HG02885 (cell line): ENCODE measurements around the gene RGMA.
A peak's percentile ranks its signal among the peaks of the same experiment; 100 is the strongest.

Source experiments
- ATAC-seq: cut with Tn5 transposase; IDR thresholded peaks from one replicate; pipeline ENCODE4 v1.9.1; 2021; ENCODE audit warnings: mild to moderate bottlenecking; ENCODE audit not compliant: unreplicated experiment, poor library complexity

The RGMA gene

DNA sequence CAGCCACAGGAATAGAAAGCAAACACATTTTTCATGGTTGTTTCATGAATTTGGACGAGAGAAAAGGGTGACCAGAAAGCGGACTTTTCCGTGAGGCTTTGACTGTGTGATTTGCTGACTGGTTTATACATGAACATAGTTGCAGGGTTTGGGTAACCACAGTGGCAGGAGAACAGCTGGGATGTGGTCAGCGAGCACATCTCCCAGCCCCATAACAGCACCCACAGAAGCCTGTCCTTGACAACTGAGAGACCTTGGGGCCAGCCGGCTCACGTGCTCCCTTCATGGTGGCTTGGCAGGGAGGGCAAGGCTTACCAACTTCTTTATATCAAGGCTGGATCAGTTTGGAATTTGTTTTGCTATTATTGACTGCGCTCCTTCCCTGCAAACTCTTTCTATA lies 13.2 kb upstream of the RGMA start:
- ATAC-seq = no peak

DNA sequence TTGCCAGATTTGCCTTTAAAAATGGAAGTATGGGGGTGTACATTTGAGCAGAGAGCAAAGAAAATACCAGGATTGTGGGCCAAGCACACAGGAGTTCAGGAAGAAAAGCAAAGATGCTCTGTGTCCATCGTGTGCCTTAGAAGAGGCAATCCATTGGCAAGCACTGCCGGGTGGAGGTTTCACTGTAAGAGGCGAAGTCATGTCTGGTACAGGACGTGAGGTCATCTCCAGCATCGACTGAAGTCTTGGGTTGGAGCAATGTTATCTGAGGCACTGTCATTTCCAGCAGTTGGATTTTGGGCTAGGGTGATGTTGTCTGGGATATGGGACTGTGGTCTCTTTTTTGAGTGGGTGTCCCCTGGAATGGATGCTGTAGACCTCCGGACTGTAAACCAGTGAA lies 4.8 kb upstream of the RGMA start:
- ATAC-seq = no peak

DNA sequence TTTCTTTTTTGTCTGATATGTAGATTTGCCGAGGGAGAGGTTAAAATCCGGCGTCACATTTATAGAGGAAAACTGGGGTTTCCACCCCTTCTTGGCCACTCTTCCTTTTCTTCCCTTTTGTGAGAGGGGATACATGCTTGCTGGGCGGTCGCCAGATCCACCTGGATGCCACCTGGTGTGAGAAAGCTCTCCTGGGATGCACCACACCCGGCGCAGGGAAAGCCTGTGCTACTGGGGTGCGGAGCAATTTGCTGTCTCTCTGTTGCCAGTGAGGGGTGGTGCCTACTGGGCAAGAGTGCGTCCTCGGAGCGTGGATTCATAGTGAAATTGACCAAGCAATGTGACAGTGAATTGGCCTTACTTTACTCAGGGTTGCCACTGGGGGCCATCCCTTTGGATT lies 2.5 kb upstream of the RGMA start:
- no peak for ATAC-seq

DNA sequence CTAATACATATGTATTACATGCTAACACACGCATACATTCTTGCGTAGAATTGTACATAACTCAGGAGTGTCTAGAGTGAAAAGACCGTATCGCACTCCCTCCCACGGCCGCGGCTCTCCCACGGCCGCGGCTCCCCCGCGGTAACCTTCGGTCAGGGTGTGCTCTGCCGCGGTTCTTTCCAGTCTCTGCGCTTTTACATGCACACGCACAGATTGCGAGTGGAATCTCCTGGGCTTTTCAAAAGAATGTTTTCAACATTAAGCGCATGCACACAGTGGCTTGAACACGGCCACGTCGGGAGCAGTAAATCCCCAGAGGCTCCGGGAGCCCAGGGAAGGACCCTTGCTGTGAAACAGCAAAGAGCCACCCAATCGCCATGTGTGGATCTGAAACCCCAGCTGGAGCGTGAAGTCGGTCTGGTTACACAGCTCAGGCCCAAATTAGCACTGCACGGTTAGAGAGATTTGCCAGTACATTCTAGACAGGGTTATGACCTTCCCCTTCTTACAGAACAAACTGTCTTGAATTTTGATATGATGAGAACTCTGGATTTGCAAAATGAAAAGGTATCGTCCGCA lies 805 bp upstream of the RGMA start:
- ATAC-seq = no peak

DNA sequence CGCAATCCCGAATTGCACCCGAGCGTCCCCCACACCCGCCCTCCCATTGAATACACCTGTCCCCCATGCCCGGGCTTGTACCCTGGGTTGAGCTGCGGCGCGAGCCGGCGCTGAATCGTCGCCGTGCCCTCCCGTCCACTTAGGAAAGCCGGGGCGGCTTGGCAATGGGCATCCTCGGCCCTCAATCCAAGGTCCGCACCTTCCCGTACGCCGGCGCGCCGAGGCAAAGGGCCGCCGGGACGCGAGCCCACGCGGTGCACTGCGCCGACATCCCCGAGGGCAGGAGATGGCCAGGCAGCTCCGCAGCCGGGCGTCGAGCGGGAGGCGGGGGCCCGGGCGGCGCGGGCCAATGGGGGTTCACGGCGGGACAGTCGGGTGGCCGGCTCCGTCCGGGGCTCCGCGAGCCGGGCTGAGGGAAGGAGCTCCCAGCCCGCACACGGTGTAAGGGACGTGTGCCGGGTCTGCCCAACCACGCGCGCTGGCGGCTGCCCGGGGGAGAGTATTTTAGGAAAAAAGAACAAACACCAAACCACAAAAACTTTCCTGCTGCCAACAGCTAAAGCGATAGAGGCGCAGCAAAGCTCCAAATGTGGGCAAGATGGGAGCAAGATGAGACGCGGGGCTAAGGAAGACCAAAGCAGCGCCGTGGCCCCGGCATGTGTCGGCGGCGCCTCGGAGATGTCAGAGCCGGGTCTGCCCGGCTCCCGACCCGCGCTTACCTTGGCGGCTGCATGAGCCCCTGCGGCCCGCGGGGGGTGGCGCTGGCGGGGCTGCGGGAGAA lies 621 bp downstream of the RGMA start:
- ATAC-seq = peak; percentile 38

DNA sequence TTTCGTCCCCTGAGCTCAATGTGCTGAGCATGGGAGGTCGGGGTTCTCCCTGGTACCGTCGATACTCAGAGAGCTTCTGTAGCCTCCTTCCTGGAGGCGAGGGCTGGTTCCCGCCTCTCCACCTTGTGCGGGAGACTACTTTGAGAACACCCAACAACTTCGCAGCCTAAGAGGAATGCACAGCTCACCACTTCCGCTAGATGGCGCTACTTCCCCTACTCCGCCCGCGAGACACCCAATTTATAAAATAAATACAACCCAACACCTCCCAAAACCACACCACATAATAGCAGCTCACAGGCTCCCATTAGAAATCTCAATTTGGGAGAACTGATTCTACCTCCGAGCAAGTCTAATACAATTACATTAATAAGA lies 1.2 kb downstream of the RGMA start:
- peak; percentile 59 for ATAC-seq

DNA sequence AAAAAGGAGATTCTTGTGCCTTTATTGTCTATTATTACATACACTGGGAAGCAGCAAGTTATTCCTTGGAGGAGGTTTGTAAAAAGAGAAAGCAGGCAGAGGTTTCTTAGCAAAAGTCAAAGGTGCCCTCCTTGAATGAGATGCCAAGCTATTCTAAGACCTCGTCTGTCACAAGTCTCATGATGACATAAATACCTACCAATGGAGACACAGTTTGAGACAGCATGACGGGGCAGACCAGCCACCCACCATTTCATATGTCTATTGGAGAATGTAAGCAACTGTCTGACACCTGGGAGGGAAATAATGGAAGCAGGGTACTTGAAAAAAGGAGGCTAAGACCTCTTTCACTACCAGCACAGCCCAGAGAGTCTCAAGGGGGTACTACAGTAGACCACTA lies 2.2 kb downstream of the RGMA start:
- ATAC-seq = no peak

DNA sequence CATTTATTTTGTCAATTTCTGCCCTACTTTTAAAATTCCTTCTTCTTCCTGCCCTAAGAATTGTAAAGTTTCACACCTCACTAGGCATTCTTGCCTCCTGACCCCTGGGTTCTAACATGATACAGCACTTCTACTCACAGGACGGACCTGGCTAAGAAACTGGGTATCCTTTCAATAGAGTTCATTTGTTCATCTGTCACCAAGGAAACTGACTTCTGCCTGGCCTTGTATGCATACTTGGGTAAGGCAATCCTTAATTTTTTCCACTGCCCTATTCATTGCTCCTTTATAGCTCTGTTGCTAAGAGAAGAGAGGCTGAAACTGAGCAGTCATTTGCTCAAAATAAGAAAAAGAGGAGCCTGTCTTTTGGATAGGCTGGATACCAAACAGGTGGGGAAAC lies 3.3 kb downstream of the RGMA start:
- no peak for ATAC-seq

DNA sequence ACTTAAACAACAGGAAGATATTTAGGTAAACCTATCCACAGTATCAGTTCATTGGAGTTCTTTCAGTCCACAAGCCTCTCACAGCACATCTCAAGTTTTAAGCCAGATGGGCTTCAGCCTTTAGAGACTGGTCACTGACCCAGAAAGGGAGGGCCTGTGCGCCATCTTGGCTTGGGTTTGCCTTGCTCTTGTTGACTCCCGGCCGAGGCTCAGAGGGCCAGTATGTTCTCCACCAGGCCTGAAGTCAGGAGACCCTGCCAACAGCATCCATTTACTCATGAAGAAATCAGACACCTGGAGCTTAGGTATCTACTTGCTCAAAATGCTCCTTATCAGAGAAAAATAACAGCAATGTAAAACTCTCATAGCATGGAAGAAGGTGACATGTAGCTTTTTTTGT lies 6.2 kb downstream of the RGMA start:
- ATAC-seq = no peak

DNA sequence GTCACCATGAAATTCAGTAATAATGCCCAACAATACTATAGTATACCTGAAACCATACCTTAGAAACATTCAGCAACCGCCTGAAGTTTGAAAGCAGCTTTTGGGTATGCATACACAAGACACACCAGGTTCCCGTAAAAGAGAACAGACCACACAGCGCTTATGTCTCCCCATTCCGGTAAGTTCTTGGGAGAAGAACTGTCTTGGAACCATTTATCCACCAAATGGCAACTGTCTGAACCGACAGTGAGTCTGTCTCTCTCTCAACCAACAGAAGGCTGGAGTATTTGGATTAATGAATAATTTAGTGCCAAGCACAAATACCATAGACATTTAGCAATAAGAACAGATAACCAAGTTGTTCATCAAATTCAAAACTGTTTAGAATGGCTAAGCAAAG lies 7.6 kb downstream of the RGMA start:
- ATAC-seq = no peak

DNA sequence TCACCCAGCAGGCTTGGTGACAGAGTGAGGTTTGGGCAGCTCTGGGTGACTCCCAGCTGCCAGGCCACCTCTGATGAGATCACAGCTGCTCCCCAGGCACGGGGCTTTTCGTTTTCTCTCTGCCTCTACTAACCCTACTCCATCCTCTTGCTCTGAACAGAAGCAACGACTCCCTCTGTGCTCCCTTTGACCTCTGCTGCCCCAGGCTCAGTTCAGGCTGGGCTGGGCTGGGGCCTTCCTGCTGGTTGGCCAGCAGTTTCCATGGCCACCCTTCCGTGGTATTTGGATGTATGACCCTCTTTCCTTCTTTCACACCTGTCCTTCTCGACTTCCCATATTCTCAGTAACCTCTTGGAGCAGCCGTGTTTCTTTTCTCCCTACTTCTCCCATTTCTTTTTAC lies 8.6 kb downstream of the RGMA start:
- no peak for ATAC-seq

DNA sequence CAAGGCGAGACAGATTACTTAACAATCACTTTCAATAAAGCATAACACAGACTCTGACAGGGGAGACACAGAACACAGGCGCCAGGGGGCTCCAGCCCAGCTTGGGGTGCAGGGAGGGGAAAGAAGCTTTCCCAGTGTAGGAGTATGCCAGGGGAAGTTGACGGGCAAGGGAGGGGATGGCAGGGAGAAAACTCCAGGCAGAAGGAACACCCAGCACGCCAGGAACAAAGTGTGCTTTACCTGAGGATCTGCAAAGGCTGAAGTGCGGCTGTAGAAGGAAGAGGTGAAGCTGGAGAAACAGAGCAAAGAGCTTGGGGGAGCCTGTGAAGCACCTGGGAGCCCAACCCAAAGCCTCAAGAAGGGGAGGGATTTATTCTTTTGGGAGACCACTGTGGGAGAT lies 12.1 kb downstream of the RGMA start:
- ATAC-seq = no peak

DNA sequence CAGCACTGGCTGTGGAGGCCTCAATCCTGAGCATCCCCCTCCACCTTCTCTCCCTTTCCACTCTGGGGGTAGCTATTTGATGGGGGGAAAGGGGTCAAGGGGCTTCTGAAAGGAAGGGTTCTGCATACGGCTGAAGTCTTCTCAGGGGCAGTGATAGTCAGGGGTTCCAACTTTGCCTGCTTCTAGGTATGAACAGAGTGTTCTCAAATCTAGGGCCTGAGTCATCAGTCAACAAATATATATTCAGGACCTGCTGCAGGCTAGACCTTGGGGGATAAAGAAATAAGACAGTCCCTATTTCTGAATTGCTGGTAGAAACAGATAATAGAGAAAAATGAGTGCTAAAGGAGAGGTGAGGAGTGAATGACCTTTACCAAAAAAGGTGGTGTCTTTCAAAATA lies 12.8 kb downstream of the RGMA start:
- ATAC-seq = no peak

DNA sequence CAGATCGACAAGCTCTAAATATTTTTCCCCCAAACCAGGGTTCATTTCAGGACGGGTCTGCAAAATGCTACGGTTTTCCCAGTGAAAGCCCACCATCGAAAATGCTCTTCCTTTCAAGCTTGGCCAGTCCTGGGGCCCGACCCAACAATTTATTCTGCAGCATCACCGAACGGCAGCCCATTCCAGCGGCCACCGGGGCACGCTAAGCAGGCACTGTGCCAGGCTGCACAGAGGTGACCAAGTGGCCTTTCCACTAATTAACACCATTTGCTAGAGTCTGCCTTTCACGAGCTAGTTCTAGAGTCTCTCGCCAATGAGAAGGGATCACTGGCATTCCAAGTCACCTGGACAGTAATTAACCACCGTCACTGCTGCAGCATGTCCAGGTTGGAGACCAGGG lies 14.4 kb downstream of the RGMA start:
- no peak for ATAC-seq

DNA sequence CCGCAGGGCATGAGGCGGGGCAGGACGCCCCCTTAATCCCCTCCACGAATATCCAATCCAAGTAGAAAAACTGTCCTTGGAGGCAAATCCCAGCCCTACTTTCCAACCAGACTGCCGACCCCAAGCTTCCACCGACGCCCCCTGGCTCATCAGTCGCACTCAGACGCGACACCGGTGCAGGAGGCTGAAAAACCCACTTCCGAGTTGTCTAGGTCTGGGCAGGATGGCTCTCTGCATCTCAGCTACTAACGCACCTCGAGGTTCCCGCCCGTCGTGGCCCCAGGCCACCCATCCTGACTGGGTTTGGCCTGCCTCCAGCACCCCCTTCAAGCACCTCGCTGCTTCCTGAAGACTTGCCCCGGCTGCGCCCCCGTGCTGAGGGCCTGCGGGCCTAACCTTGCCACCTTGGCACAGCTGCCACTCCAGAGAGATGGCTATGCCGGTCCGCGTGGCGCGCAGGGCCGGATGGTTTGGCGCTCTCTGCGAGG lies 15.5 kb downstream of the RGMA start:
- no peak for ATAC-seq

DNA sequence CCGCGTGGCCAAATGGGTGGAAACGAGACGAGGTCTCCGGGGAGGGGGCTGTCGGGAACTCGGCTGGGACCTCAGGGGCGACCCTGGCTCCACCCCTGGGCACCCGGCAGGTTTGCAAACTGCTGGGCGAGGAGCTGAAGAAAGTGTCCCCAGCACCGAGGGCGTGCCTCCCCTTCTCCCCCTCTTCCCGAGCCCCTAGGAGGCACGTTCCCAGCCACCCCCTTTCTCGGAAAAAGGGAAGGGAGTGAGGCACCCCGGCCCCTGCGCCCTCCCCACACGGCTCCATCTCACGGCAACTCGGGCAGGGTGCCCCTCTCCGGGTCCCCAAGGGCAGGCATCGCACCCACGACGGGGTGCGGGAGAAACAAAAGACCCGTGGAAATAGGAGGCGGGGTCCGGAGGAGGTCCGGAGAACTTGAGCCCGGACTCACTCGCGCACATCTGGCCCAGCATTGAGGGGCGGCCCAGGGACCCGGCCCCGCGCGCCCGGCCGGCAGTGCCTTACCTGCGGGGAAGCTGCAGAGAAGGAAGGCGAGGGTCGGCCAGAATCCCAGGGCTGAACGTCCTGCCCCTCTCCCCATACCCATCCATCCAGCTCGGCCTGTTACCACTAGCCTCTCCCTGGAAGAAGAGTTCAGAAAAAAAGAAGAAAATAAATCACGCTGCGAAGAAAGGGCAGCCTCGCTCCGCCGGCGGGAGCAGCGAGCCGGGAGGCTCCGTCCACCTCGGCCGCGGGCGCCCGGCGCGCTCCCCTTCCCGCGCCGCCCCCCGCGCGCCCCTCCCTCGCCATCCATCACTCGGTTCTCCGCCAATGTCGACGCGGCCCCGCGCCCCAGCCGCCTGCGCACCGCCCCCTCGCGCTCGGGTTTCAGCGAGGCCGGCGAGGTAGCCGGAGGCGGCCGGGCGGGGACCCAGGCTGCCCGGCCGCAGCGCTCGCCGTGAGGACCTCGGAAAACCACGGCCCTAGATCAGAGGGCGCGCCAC lies 16.3 kb downstream of the RGMA start:
- ATAC-seq = no peak

DNA sequence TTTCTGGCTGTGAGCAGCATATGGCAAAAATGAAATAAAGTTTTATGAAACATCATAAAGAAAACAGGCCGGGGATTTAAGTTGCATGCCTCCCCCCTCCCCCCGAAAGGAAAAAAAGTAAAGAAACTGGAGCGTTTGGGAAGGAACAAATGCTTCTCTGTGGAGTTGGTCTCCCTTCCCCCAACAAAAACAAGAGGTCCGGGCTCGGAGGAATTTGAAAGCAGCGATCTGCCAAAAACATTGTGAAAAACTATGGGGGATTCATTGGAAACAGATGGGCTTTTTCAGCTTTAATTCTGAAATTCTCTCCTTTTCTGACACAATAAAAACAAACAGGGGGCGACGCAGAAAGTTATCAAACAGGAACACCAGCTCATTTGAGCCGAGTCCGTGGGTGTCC lies 17.0 kb downstream of the RGMA start:
- ATAC-seq = no peak

DNA sequence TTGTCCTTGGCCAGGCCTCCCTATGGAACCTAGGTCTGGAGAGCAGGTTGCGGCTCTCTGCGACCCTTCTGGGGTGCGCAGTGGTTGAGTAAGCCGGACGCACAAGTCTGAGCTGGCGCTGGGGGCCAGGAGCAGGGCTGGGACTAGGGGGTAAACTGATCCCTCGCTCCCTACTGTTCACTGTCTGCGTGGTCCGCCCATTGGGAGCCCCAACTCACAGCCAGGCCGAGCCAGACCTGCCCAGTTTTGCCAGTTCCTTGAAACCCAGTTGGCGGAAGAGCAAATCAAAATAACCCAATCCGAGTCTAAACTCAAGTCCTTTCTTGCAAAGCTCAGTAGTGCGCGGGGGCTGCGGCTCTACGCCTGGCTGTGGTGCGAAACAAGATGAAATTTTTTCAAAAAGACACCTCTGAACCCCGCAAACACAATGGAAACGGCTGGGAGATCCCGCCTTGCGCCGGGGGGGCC lies 17.5 kb downstream of the RGMA start:
- ATAC-seq = no peak

DNA sequence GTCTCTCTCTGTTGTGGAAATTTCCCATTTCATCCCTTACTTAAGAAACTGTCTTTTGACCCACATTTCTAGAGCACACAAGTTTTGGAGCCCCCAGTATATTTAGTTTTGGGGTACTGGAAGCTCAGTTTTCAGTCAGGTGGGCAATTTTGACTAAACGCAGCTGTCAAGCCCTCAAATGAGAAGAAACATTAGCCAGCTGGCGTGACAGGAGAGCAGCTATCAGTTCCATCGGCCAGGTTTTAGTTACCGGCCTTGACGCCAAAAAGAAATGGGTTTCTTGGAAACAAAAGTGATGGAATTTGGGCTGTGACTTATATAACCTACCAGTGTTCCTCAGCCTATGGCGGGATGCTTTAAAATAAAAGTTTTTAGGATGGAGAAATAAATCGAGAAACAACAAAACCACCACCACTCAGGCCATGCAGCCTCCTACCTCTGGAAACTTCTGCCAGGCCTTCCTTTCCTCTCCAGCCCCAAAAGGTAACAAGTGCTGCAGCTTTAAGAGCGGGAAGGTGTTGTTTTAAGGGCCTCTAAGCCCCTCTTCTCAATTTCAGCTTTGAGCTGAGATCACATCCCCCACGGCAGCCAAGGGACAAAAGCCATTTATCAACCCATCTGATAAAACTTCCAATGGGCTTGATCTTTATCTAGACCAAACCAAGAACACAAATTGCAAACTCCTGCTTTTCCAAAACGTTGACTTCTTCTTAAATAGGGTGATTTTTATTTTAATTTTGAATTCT lies 18.3 kb downstream of the RGMA start:
- no peak for ATAC-seq

DNA sequence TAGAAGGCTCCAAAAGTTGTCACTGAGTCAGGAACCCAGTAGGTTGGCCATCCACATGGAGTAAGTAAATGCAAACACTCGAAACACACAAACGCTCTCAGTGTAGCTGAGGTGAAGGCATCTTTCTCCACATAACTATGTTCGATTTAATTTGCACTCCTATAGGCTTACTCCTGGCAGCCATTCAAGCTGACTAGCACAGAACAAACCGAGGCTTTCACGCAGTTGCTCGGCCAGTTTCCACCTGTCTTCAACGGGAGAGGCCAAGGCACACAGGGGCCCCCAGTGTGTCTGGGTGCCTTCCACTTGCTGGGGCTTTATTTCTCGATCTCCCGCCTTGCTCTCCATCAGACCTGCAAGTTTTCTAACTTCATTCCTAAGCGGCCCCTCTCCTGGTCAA lies 18.9 kb downstream of the RGMA start:
- ATAC-seq = no peak
